ENCODE data around the gene UGT3A1. TPM values are rescaled to one million over a fixed set of nuclear protein-coding genes. Genes with fewer than 3 reads are reported as not detected.
"Not testable (repeated sequence)": the region's sequence is repeated elsewhere in the genome, so short reads cannot be mapped to it uniquely, and the experiment has no call there.

The UGT3A1 gene
- total RNA-seq, 1 experiment from 2014 or later: not detected

DNA sequence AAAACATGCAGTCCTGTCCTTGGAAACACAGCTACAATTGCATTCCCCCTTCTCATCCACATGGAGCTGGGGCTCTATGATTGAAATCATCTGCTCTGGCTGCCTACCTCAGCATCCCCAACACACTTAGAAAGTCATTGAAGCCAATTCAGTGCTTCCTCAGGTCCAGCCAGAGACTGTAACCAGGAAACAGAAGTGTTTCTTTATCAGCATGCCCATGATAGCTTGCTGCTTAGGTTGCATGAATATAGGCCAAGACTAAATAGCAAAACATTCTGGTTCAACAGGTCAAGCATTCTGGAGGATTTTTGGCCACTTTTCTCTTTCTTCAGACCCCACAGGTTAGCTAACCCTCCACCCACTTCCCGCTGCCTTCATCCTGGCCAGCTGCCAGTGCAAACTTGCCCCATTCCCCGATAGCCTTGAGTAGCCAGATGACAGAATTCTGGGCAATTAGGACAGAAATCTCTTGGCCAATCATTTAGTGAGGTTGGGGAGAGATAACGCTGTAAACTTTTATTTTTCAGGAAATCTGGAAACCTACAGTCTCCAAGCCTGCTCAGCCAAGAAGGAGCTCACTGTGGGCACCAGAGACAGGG is 43.4 kb upstream of the UGT3A1 start:
- H3K4me2 ChIP-seq (ENCODE audit: low read length); DNase-seq (ENCODE audit: low read depth, low spot score); H3K79me2 ChIP-seq (ENCODE audit: insufficient read depth, low read length); H3K9ac ChIP-seq (ENCODE audit: low read length); H2AFZ ChIP-seq (ENCODE audit: low read depth, low read length, poor library complexity, severe bottlenecking); POLR2A ChIA-PET; CTCF ChIA-PET; H3K9me2 ChIP-seq (ENCODE audit: insufficient read depth); intact Hi-C loops (cut with micrococcal nuclease); H3K36me3 ChIP-seq (ENCODE audit: control insufficient read depth in 1 of 2, insufficient read depth in 2 of 2, low read length in 2 of 2); RAD21 ChIA-PET (ENCODE audit: low non-redundant PET in 1 of 2, low total read pairs in 2 of 2, uncharacterized antibody in 2 of 2, unreplicated experiment in 2 of 2); H3K27ac ChIP-seq (ENCODE audit: low read depth, low read length); H3K4me3 ChIP-seq (replicated peaks in 1 of 2; ENCODE audit: low read depth in 1 of 2, low read length in 2 of 2); H4K20me1 ChIP-seq (ENCODE audit: insufficient read depth); BruUV-seq (replicated peaks); H3K4me1 ChIP-seq (ENCODE audit: control insufficient read depth in 1 of 2, insufficient read depth in 2 of 2, low read length in 2 of 2); ATAC-seq; H3K9me3 ChIP-seq (ENCODE audit: control insufficient read depth in 1 of 2, insufficient read depth in 1 of 2, low read depth in 1 of 2, low read length in 2 of 2): not testable (repeated sequence)
- peaks cover 18% of the 10 kb centered on the region; the same call in 1 of the 2 replicates for H3K27me3 ChIP-seq (ENCODE audit: insufficient read depth, low read length)

DNA sequence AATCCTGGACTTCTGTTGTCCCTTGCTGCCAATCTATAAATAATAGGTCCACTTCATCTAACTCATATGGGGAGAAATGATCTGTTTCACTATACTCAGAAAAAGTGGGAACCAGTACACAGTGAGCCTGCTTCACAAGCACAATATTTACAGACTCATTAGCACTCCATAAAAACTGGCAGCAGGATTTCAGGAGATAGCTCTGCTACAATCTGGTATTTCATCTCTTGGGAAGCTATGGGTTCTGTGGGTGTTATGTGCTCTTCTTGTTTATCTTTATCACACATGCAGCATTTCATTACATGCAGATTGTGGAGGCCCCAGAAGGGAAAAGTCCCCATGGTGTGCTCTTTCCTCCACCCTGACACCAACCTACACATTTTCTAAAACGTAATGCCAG is 42.3 kb upstream of the UGT3A1 start:
- Histone ChIP-seq H3K4me1 (ENCODE audit: control insufficient read depth in 1 of 2, insufficient read depth in 2 of 2, low read length in 2 of 2) (no peaks in the 10 kb centered on the region), H3K27ac (ENCODE audit: low read depth, low read length) (no peak overlapping the region), H3K4me3 (replicated peaks in 1 of 2; ENCODE audit: low read depth in 1 of 2, low read length in 2 of 2) (no peak overlapping the region), H3K9me3 (ENCODE audit: control insufficient read depth in 1 of 2, insufficient read depth in 1 of 2, low read depth in 1 of 2, low read length in 2 of 2) (no peaks in the 10 kb centered on the region), H3K36me3 (ENCODE audit: control insufficient read depth in 1 of 2, insufficient read depth in 2 of 2, low read length in 2 of 2) (no peaks in the 10 kb centered on the region), H3K9ac (ENCODE audit: low read length) (no peak overlapping the region), H4K20me1 (ENCODE audit: insufficient read depth) (no peaks in the 10 kb centered on the region), H3K9me2 (ENCODE audit: insufficient read depth) (no peaks in the 10 kb centered on the region), H3K27me3 (ENCODE audit: insufficient read depth, low read length) (peaks cover 15% of the 10 kb centered on the region; the same call in 1 of the 2 replicates), H3K79me2 (ENCODE audit: insufficient read depth, low read length) (no peaks in the 10 kb centered on the region), H2AFZ (ENCODE audit: low read depth, low read length, poor library complexity, severe bottlenecking) (no peak overlapping the region), H3K4me2 (ENCODE audit: low read length) (no peak overlapping the region)
- ATAC-seq (no peak), DNase-seq (ENCODE audit: low read depth, low spot score) (no peak)
- ChIA-PET RAD21 (ENCODE audit: low non-redundant PET in 1 of 2, low total read pairs in 2 of 2, uncharacterized antibody in 2 of 2, unreplicated experiment in 2 of 2) (no interaction called here), CTCF (no interaction called here), POLR2A (no interaction called here)
- intact Hi-C loops (cut with micrococcal nuclease): no loop called here
- BruUV-seq (replicated peaks): no TSS peak
- TF ChIP-seq JUND (IDR thresholded peaks at IDR 0.05) (no peak), RAD21 (IDR thresholded peaks at IDR 0.05; ENCODE audit: low read depth) (no peak), SP1 (IDR thresholded peaks at IDR 0.05; ENCODE audit: low read depth) (no peak), TCF7L2 (IDR thresholded peaks at IDR 0.05; ENCODE audit: borderline replicate concordance, extremely low read depth, insufficient read depth, insufficient read length) (no peak), ZFX (IDR thresholded peaks at IDR 0.05) (no peak), EZH2 (IDR thresholded peaks at IDR 0.05) (no peak)
- TF ChIP-seq, protein P1, sequence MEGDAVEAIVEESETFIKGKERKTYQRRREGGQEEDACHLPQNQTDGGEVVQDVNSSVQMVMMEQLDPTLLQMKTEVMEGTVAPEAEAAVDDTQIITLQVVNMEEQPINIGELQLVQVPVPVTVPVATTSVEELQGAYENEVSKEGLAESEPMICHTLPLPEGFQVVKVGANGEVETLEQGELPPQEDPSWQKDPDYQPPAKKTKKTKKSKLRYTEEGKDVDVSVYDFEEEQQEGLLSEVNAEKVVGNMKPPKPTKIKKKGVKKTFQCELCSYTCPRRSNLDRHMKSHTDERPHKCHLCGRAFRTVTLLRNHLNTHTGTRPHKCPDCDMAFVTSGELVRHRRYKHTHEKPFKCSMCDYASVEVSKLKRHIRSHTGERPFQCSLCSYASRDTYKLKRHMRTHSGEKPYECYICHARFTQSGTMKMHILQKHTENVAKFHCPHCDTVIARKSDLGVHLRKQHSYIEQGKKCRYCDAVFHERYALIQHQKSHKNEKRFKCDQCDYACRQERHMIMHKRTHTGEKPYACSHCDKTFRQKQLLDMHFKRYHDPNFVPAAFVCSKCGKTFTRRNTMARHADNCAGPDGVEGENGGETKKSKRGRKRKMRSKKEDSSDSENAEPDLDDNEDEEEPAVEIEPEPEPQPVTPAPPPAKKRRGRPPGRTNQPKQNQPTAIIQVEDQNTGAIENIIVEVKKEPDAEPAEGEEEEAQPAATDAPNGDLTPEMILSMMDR (IDR thresholded peaks at IDR 0.05 in 2 of 3, conservative IDR thresholded peaks at IDR 0.05 in 1 of 3; ENCODE audit: borderline replicate concordance in 1 of 3, insufficient read depth in 1 of 3, low read depth in 2 of 3, low read length in 2 of 3): no peak
